Vagina (tissue), 2 donors: Measurements from ENCODE around the gene CASQ1. TPM values are rescaled to one million over a fixed set of nuclear protein-coding genes. Genes with fewer than 3 reads are reported as not detected.

ENCODE experiments used
- DNase-seq, 2 donors: peaks; one replicate each; pipeline ENCODE4 v3.0.0-alpha.2; 2017; ENCODE audit errors: extremely low spot score in 2 of 2
- H3K27ac ChIP-seq: fragments of 200-600 bp; sonication (generic); one replicate; pipeline ENCODE4 v1.5.1; 2019
- H3K27me3 ChIP-seq: fragments of 200-600 bp; sonication (generic); one replicate; pipeline ENCODE4 v1.5.1; 2019
- H3K36me3 ChIP-seq, 2 donors: fragments of 200-600 bp; sonication (generic); one replicate each; pipeline ENCODE4 v1.5.1; 2017 to 2019
- H3K4me1 ChIP-seq: fragments of 200-600 bp; sonication (generic); one replicate; pipeline ENCODE4 v1.5.1; 2019
- H3K4me3 ChIP-seq, 2 donors: fragments of 200-600 bp; sonication (generic); 1 replicate in 1 of 2; 2 replicates in 1 of 2; pipeline ENCODE4 v1.5.1; 2016 to 2019
- H3K9me3 ChIP-seq: fragments of 200-600 bp; sonication (generic); one replicate; pipeline ENCODE4 v1.5.1; 2019
- CTCF ChIP-seq, 3 experiments: fragments of 450-650 bp in 2 of 3; fragments of 200-600 bp in 1 of 3; sonication (generic) in 1 of 3; IDR thresholded peaks; one replicate each; pipeline ENCODE4 v1.5.1; 2017 to 2019; ENCODE audit warnings: antibody characterized with exemption in 3 of 3, mild to moderate bottlenecking in 2 of 3, moderate library complexity in 2 of 3
- POLR2A ChIP-seq, 2 donors: fragments of 450-650 bp; IDR thresholded peaks; one replicate each; pipeline ENCODE4 v1.6.1; 2017; ENCODE audit warnings: antibody characterized with exemption in 2 of 2, mild to moderate bottlenecking in 2 of 2, moderate library complexity in 2 of 2
- POLR2AphosphoS5 ChIP-seq, 2 donors: sonication (generic); formaldehyde crosslinking; IDR thresholded peaks; one replicate each; pipeline ENCODE4 v1.9.0; 2017; ENCODE audit warnings: antibody characterized with exemption in 2 of 2, mild to moderate bottlenecking in 2 of 2, low read depth in 1 of 2; ENCODE audit not compliant: insufficient read depth in 1 of 2
- intact Hi-C: fragments of 100-400 bp; cut with DNase I; formaldehyde crosslinking; loops from one replicate; pipeline ENCODE4 v1.15.1; 2023
- total RNA-seq: library from RNA; depleted of rRNA; stranded (reverse); fragments of >200 nt; gene quantifications from one replicate; pipeline ENCODE4 v1.2.3, GENCODE V29; 2016

CASQ1 gene
- total RNA-seq, 1 donor from 2014 or later = not detected

- Histone ChIP-seq H3K27ac (no peak overlapping the region), H3K4me3 (no peak overlapping the region), H3K27me3 (no peaks in the 10 kb centered on the region), H3K4me1 (no peaks in the 10 kb centered on the region), H3K9me3 (no peaks in the 10 kb centered on the region), H3K36me3 (no peaks in the 10 kb centered on the region)
- intact Hi-C loops = no loop called here
- no peak for DNase-seq
- TF ChIP-seq POLR2A (IDR thresholded peaks at IDR 0.05) = no peak
- no peak for TF ChIP-seq POLR2AphosphoS5 (IDR thresholded peaks at IDR 0.05; ENCODE audit: insufficient read depth in 1 of 2, low read depth in 1 of 2)
- no peak for TF ChIP-seq CTCF (IDR thresholded peaks at IDR 0.05)
Measured at GRCh38 chr1:160161965-160162705, 28.2 kb upstream of the CASQ1 start.

GRCh38 chr1:160162931-160163330, 27.4 kb upstream of the CASQ1 start:
- Histone ChIP-seq H3K27me3 (no peaks in the 10 kb centered on the region), H3K27ac (no peak overlapping the region), H3K4me3 (no peak overlapping the region), H3K36me3 (no peaks in the 10 kb centered on the region), H3K9me3 (no peaks in the 10 kb centered on the region), H3K4me1 (no peaks in the 10 kb centered on the region)
- DNase-seq = no peak
- no peak for TF ChIP-seq POLR2AphosphoS5 (IDR thresholded peaks at IDR 0.05; ENCODE audit: insufficient read depth in 1 of 2, low read depth in 1 of 2)
- no peak for TF ChIP-seq CTCF (IDR thresholded peaks at IDR 0.05)
- TF ChIP-seq POLR2A (IDR thresholded peaks at IDR 0.05) = no peak
- intact Hi-C loops = no loop called here

GRCh38 chr1:160163615-160164014, 26.8 kb upstream of the CASQ1 start:
- DNase-seq = no peak
- intact Hi-C loops = no loop called here

GRCh38 chr1:160164121-160164520, 26.3 kb upstream of the CASQ1 start:
- no peak for TF ChIP-seq POLR2A (IDR thresholded peaks at IDR 0.05)
- intact Hi-C loops = no loop called here
- Histone ChIP-seq H3K4me1 (no peaks in the 10 kb centered on the region), H3K36me3 (no peaks in the 10 kb centered on the region), H3K9me3 (no peaks in the 10 kb centered on the region), H3K4me3 (no peak overlapping the region), H3K27me3 (no peaks in the 10 kb centered on the region), H3K27ac (no peak overlapping the region)
- DNase-seq = no peak

More at GRCh38 chr1:160163615-160164014, 26.8 kb upstream of the CASQ1 start:
- no peaks in the 10 kb centered on the region for H3K9me3 ChIP-seq
- H3K27me3 ChIP-seq = no peaks in the 10 kb centered on the region
- H3K27ac ChIP-seq = no peak overlapping the region
- TF ChIP-seq POLR2A (IDR thresholded peaks at IDR 0.05) (no peak), POLR2AphosphoS5 (IDR thresholded peaks at IDR 0.05; ENCODE audit: insufficient read depth in 1 of 2, low read depth in 1 of 2) (no peak), CTCF (IDR thresholded peaks at IDR 0.05) (no peak)
- H3K4me3 ChIP-seq = no peak overlapping the region
- no peaks in the 10 kb centered on the region for H3K4me1 ChIP-seq
- no peaks in the 10 kb centered on the region for H3K36me3 ChIP-seq

GRCh38 chr1:160166166-160166868, 24.1 kb upstream of the CASQ1 start:
- Histone ChIP-seq H3K9me3 (no peaks in the 10 kb centered on the region), H3K4me1 (no peaks in the 10 kb centered on the region), H3K36me3 (no peaks in the 10 kb centered on the region), H3K27ac (no peak overlapping the region), H3K27me3 (no peaks in the 10 kb centered on the region), H3K4me3 (no peak overlapping the region)
- no peak for TF ChIP-seq POLR2AphosphoS5 (IDR thresholded peaks at IDR 0.05; ENCODE audit: insufficient read depth in 1 of 2, low read depth in 1 of 2)
- TF ChIP-seq CTCF (IDR thresholded peaks at IDR 0.05) = no peak
- no peak for TF ChIP-seq POLR2A (IDR thresholded peaks at IDR 0.05)
- DNase-seq = no peak
- intact Hi-C loops = no loop called here
